Raji (cell line): Measurements from ENCODE around the gene GALT.

Source experiments
- POLR2A ChIP-seq: IDR thresholded peaks from 2 replicates; pipeline ENCODE4 v1.6.1; 2011; ENCODE audit warnings: low read depth, low read length, control low read depth; ENCODE audit not compliant: insufficient read depth

The GALT gene

DNA sequence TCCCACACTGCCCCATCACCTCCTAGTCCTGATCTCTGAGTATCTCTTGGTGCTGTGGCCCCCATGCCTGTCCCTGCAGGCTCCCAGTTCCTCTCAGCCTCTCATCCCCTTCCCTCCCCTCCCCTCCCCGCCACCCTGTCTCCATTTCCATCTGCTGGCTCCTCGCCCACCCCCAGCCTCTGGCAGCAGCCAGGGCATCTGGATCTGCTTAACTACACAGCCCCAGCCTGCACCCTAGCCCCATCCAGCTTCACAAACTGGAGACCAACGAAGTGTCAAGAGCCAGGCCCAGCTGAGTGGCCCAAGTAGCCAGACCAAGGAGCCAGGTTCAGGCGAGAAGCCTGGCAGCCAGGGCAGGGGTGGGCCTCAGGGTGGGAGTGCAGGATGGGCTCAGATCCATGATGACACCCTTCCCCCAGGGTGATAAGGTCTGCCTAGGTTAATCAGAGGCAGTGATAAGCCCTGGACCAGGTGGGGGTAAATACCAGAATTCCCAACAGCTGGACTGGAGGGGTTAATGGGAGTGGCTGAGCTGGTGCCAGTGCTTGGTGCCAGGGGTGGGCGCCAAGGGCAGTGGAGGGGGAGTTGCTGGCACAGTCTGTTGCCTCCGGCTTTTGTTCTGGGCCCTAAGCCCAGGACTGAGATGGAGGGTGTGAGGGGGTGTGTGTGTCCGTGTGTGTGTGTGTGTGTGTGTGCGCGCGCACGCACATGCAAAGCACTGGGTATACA lies 8.0 kb downstream of the GALT start:
- no peak for TF ChIP-seq POLR2A

DNA sequence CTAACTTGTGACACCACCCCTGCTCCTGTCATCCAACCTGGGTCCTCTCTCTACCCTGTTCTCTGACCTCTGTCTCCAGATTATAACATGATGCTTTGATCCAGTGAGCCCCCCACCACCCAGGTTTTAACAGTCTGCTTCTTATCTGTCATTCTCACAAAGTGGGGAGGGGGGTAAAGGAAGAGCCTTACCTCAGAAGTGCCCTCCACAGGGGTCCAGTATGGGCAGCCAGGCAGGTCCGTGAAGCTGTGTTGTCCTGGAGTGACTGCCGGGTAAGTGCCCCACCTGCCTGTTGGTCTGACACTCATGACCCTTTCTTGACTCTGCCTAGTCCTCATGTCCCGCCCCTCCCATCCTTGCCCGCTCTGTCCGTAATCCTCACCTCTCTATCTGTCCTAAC lies 8.9 kb downstream of the GALT start:
- TF ChIP-seq POLR2A, result no peak

DNA sequence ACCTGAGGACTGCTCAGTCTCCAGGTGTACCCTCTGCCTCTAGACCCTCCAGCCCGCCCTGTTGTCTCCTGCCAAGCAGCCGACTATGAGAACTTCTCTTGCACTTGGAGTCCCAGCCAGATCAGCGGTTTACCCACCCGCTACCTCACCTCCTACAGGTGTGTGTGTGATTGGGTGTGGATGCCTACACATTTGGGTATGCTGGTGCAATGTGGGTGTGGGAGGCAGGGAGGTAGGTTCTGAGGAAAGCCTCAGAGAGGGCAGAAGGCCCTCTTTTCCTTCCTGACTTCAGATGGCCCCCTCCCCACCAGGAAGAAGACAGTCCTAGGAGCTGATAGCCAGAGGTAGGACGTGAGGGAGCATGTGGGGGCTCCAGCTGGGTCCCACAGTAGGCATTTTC lies 10.5 kb downstream of the GALT start:
- no peak for TF ChIP-seq POLR2A

DNA sequence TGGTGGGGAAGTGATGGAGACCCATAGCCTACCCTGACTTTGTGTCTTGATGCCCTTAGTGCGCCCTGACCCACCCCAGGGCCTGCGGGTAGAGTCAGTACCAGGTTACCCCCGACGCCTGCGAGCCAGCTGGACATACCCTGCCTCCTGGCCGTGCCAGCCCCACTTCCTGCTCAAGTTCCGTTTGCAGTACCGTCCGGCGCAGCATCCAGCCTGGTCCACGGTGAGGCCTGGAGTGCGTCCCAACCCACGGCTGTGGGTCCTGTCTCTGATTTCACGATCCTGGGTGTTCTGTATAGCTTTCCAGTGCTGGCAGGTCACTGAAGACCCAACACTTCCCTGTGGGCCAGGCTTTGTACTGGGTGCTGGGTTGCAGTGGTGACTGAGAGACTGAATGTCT lies 12.0 kb downstream of the GALT start:
- TF ChIP-seq POLR2A, result no peak

DNA sequence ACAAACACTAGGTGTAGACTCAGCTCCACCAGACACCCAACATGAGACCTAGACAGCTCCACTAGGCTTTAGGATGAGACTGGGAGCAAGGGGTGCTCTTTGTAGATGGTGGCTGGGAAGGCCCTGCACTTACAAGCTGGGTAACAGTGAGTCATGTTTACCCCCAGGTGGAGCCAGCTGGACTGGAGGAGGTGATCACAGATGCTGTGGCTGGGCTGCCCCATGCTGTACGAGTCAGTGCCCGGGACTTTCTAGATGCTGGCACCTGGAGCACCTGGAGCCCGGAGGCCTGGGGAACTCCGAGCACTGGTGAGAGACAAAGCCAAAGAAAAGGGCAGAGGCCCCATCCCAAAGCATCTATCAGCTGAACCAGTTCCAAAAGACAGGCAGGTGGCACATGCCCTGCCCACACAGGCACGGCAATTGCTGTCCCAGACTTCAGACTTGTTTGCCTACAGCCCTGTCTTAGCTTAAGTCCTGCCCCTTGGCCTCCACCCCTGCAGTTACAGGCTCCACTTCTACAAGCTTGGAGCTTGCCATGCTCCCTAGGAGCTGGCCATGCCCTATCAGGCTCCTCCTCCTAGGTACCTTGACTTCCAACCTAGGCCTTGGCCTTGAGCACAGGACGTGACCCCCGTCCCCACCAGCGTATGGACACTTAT lies 13.2 kb downstream of the GALT start:
- no peak for TF ChIP-seq POLR2A

DNA sequence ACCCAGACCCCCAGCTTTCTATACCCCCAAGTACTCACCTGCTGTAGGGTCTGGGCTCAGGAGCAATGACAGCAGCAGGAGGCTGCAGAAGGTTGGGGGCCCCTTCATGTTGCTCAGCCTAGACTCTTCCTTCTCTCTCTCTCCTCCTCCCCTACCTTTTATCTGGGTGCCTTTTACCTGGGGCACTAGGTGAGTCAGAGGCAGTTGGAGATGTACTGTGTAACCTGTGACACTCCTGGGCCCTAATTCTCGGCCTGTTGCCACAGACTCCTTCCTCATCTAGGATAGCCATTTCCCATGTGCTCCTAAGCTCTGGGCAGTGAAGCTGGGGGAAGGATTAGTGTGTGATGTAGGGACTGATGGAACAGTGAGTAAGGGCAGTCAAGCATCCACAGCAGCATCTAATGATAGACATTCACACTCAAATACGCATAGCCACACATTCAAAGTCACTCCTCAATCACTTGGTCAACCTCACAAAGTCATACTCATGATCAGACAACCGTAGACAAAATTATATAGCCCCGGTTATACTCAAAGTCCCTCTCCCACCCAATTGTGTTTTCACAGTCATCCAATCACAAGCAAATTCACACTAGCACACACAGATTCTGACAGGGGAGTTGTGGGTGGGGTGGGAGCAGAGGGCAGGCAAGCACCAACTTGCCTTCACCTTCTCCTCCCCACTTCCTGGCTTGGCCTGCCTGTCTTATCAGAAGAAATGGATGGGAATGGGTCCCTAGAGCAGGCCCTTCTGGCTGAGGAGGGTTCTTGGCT lies 16.2 kb downstream of the GALT start, which contains the start of gene CCL27:
TSS of gene CCL27 (minus strand) at position 132 of the 777 bp plus-strand sequence. CDS start at position 108, 24 bp downstream.
- TF ChIP-seq POLR2A, result no peak

DNA sequence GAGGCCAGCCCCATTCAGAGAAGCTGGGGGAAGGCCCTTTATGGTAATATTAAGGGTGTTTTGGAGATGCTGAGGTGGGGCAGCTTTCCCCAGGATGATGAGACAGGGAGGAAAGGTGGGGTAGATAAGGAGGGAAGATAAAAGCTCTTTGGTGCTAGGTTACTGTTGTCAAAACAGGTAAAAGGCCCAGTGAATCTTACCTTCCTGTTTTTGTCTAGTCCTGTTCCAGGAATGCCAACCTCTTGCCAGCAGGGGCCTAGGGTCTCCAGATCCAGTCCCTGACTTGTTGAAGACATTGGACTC lies 16.8 kb downstream of the GALT start:
- TF ChIP-seq POLR2A, result no peak

DNA sequence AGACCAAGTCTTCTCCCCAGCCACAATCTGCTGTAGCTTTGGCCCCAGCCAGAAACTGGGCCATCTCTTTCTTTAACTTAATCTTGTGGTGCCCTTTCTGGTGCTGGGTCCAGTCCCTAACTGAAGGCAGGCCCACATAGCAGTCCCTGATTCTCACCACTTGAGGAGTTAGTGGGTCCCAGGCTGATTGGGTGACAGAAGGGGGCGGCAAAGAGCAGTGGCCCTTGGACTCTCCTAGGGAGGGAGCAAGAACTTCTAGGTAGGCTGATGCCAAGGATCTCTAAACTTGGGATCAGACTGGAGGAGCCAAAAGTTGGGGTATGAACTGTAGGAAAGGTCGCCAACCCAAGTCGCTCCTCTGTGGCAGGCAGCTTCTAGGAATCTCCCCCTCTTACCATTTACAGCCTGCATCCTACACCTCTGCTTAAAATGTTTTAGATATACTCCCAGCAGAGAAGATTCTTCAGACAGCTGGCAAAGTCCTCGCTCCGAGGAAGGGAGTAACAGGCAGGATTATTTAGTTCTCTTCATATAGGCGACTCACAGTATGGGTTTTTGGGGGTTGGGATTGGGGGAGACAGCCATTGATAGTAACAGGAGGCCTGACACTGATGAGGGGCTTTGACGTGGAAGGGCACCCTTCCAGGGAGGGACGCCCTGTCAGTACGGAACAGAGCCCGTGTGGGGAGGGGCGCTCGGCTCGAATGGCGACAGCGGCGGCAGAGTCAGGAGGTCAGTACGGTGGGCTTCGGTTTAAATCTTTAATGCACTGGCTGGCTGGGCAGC lies 18.0 kb downstream of the GALT start:
- no peak for TF ChIP-seq POLR2A

DNA sequence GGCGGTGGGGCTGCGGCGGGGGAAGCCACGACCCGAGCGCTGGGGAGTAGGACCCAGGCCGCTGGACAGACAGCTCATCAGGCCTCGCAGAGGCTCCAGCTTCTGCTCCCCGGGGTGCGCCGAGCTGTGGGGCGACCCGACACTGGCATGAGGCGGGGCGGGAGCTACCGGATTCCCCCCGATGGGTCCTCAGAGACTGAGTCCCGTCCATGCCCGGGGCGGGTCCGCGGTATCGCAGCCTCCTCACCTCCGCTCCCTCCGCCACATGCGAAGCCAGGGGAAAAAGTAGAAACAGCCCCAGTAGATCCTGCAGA lies 18.5 kb downstream of the GALT start:
- no peak for TF ChIP-seq POLR2A

DNA sequence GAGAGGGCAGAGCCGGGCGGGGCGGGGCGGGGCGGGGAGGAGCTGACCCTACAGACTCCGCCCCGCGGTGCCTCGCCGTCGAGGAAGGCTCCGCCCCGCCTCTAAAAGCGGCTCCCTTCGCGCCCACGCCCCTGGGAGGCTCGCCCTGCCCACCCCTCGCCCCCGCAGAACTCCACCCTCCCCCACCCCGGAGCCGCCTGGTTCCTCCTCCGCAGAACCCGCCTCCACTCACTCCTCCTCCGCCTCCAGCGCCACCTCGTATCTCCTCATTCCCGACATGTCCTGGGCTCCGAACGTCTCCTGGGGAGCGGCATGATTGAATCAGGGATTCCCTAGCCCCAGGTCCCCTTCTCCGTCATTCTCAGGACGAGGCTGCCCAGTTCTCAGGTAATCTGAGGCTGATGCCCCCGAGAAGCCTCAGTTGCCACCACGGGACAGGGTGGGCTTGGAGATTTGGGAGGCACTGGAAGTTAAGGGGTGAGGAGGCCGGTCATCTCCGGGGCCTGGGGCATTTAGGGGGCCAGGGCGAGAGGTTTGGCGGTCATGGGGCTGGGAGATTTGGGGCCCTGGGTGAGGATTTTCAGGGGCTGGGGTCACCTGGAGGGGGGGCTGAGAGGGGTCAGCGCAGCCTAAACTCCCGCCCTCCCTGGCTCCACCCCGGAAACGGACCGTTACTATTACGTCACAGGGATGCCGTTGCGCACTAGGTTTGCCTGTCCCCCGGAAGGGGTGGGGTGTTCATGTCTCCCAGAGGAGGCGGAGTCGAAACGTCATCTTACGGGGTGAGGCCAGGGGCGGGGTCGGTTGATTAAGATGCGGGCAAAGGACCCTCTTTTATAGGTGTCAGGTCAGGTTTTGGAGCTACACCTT lies 19.1 kb downstream of the GALT start:
- TF ChIP-seq POLR2A, result peak; percentile 52

DNA sequence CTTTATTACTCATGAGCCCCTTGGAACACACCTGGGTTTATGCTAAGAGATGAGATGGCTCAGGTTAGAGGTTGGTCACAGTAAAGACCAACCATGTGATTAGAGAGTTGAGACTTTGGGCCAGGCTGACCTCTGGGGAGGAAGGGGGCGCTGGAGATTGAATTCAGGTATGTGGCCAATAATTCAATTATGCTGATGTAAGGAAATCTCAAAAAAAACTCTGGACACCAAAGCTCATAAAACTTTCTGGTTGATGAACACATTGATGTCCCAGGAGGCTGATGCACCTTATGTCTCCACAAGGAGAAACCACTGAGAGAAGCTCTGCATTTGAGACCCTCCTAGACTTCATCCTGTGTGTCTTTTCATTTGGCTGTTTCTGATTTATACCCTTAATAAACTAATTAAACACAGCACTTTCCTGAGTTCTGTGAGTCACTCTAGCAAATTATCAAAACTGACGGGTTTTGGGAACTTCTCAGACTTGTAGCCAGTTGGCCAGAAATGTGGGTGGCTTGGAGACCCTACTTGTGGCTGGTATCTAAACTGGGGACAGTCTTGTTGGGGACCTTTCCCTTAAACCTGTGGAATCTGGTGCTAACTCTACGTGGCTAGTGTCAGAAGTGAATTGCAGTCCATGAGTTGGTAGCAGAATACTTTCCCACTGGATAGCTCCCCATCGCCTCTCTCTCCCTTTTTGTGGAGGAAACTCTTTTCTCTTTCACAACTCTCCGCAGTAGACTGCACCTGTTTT lies 23.5 kb downstream of the GALT start:
- TF ChIP-seq POLR2A, result no peak

DNA sequence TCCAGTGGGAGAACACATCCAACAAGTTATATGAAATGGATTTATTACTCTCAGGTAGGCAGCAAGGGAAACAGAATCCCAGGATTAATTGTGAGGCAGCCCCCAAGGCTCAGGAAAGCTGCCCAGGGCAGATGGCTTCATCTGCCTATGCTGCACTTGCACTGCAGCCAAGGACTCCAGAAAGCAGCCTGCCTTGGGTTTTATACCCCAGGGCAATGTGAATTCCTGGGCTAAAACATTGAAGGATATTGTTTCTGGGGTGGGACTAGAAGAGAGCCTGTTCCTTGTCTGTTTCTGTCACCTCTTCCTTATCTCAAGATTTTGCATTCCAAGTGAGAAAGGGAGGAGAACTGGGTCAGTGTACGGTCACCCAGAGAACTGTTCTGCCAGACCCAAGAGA lies 24.8 kb downstream of the GALT start:
- no peak for TF ChIP-seq POLR2A

DNA sequence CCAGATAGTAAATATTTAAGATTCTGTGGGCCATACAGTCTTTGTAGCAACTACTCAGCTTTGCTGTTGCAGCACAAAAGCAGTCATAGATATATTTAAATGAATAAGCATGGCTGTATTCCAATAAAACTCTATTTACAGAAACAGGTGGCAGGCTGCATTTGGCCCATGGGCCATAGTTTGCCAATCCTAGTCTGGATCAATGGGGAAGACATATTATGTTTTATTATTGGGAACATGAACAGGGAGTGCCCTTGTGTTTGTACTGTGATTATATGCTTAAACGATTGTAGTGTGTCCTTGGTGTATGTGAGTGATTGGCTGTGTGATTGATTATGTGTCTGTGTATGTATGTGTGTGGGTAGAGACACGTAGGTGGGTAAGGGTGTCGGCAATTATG lies 28.0 kb downstream of the GALT start:
- TF ChIP-seq POLR2A, result no peak
